B cell (primary cell): ENCODE data around the gene CRYBA4. TPM values are rescaled to one million over a fixed set of nuclear protein-coding genes. Genes with fewer than 3 reads are reported as not detected.
A peak's percentile ranks its signal among the peaks of the same experiment; 100 is the strongest.

ENCODE experiments used
- ATAC-seq: fragments of 200-7000 bp; cut with Tn5 transposase; one replicate; pipeline ENCODE4 v1.10.0; 2021; ENCODE audit warnings: low read depth, mild to moderate bottlenecking, moderate number of reproducible peaks, moderate library complexity
- CTCF ChIA-PET: fragments of 350-600 bp; sonication (Branson Sonifier 250); formaldehyde crosslinking; loops from one replicate; lab custom pipeline; 2021; ENCODE audit warnings: antibody characterized with exemption, inconsistent platforms; lab: Charles Lee
- POLR2A ChIA-PET: fragments of 350-600 bp; sonication (Branson Sonifier 250); formaldehyde crosslinking; loops from one replicate; lab custom pipeline; 2021; ENCODE audit warnings: antibody characterized with exemption; lab: Charles Lee
- DNase-seq: peaks from one replicate; pipeline ENCODE4 v3.0.0; 2013
- H2AFZ ChIP-seq: 2 replicates; pipeline ENCODE4 v1.6.1; 2012; ENCODE audit warnings: mild to moderate bottlenecking, low read depth, low read length; ENCODE audit not compliant: insufficient read depth, poor library complexity, severe bottlenecking
- H3K27ac ChIP-seq, 2 donors: 1 replicate in 1 of 2; 2 replicates in 1 of 2; pipeline ENCODE4 v1.5.1; 2012 to 2013; ENCODE audit warnings: low read length in 2 of 2, mild to moderate bottlenecking in 2 of 2, moderate library complexity in 1 of 2
- H3K27me3 ChIP-seq, 4 experiments: fragments of 200-600 bp in 1 of 4; sonication (generic) in 1 of 4; replicated peaks in 1 of 4; 1 replicate in 2 of 4; 2 replicates in 2 of 4; pipeline versions ENCODE4 v1.6.1 to v1.7.0; 2013 to 2016; ENCODE audit warnings: low read length in 3 of 4, mild to moderate bottlenecking in 2 of 4, mixed read lengths in 1 of 4, moderate library complexity in 1 of 4; ENCODE audit not compliant: insufficient read depth in 4 of 4, control insufficient read depth in 3 of 4; ENCODE audit errors: control extremely low read depth in 1 of 4
- H3K36me3 ChIP-seq, 2 experiments: replicated peaks in 1 of 2; 1 replicate in 1 of 2; 2 replicates in 1 of 2; pipeline versions ENCODE4 v1.6.1 to v1.7.1; 2013; ENCODE audit warnings: low read length in 1 of 2; ENCODE audit not compliant: insufficient read depth in 2 of 2, control insufficient read depth in 1 of 2; ENCODE audit errors: control extremely low read depth in 1 of 2, extremely low read depth in 1 of 2
- H3K4me1 ChIP-seq, 2 donors: fragments of 200-600 bp in 1 of 2; sonication (generic) in 1 of 2; 1 replicate in 1 of 2; 2 replicates in 1 of 2; pipeline versions ENCODE4 v1.5.1 to v1.6.1; 2013 to 2017; ENCODE audit warnings: low read length in 2 of 2; ENCODE audit not compliant: control insufficient read depth in 2 of 2, insufficient read depth in 2 of 2
- H3K4me2 ChIP-seq: replicated peaks from 2 replicates; pipeline ENCODE3; 2012; ENCODE audit warnings: mild to moderate bottlenecking, low read depth, low read length; ENCODE audit not compliant: poor library complexity, severe bottlenecking
- H3K4me3 ChIP-seq, 5 experiments: fragments of 200-600 bp in 1 of 5; sonication (generic) in 1 of 5; 1 replicate in 3 of 5; 2 replicates in 2 of 5; pipeline versions ENCODE4 v1.5.1 to v1.7.0; 2011 to 2016; ENCODE audit warnings: low read length in 4 of 5, mild to moderate bottlenecking in 4 of 5, low read depth in 2 of 5, control low read depth in 1 of 5, moderate library complexity in 1 of 5; ENCODE audit not compliant: insufficient read depth in 1 of 5; ENCODE audit errors: control extremely low read depth in 1 of 5, extremely low read depth in 1 of 5
- H3K79me2 ChIP-seq: fragments of 200-600 bp; sonication (generic); one replicate; pipeline ENCODE4 v1.6.0; 2016; ENCODE audit warnings: low read length; ENCODE audit not compliant: control insufficient read depth, insufficient read depth
- H3K9ac ChIP-seq: fragments of 200-600 bp; sonication (generic); 2 replicates; pipeline ENCODE4 v1.6.1; 2017; ENCODE audit warnings: mild to moderate bottlenecking, low read length, moderate library complexity
- H3K9me3 ChIP-seq, 3 donors: one replicate each; pipeline versions ENCODE4 v1.6.1 to v1.7.1; 2013; ENCODE audit warnings: low read length in 2 of 3; ENCODE audit not compliant: control insufficient read depth in 2 of 3, insufficient read depth in 1 of 3; ENCODE audit errors: control extremely low read depth in 1 of 3
- H4K20me1 ChIP-seq: 2 replicates; pipeline ENCODE4 v1.6.0; 2012; ENCODE audit warnings: mild to moderate bottlenecking, low read length; ENCODE audit not compliant: insufficient read depth, control insufficient read depth, poor library complexity, severe bottlenecking
- H3K27ac Mint-ChIP-seq: one replicate; pipeline ENCODE4 v1.8.0; 2021; ENCODE audit warnings: mixed read lengths
- H3K27me3 Mint-ChIP-seq: one replicate; pipeline ENCODE4 v1.8.0; 2021; ENCODE audit warnings: mixed read lengths
- H3K4me1 Mint-ChIP-seq: one replicate; pipeline ENCODE4 v1.8.0; 2021; ENCODE audit warnings: mixed read lengths
- H3K4me3 Mint-ChIP-seq: one replicate; pipeline ENCODE4 v1.8.0; 2021; ENCODE audit warnings: mixed read lengths
- H3K9me3 Mint-ChIP-seq: one replicate; pipeline ENCODE4 v1.8.0; 2022; ENCODE audit warnings: mixed read lengths; ENCODE audit not compliant: insufficient read depth
- CTCF ChIP-seq: fragments of 200-600 bp; IDR thresholded peaks from one replicate; pipeline ENCODE4 v1.8.0; 2022; ENCODE audit warnings: antibody characterized with exemption, mild to moderate bottlenecking
- EZH2 ChIP-seq: IDR thresholded peaks from 2 replicates; pipeline ENCODE4 v1.6.1; 2012; ENCODE audit warnings: borderline replicate concordance, low read depth, mild to moderate bottlenecking, moderate library complexity, low read length; ENCODE audit not compliant: insufficient read depth, poor library complexity, severe bottlenecking
- WGBS: methylation state at CpG from one replicate; pipeline ENCODE4 v1.1.5; 2013; ENCODE audit warnings: missing lambda C conversion rate; ENCODE audit not compliant: insufficient coverage; 5-methylcytosine and 5-hydroxymethylcytosine counted together
- intact Hi-C: fragments of 100-400 bp; cut with micrococcal nuclease; formaldehyde crosslinking; loops from one replicate; pipeline ENCODE4 v1.10.0; 2022
- polyA plus RNA-seq: library from polyadenylated mRNA; depleted of rRNA; stranded (reverse); fragments of >200 nt; gene quantifications from 2 replicates; pipeline ENCODE4 v1.2.3, GENCODE V29; 2012
- total RNA-seq, 2 donors: library from RNA; stranded (reverse); fragments of 120-200 nt in 1 of 2; gene quantifications; 1 replicate in 1 of 2; 2 replicates in 1 of 2; pipeline versions ENCODE4 v1.2.3 to v1.2.4, GENCODE V29; 2013 to 2022

Gene CRYBA4
- total and polyA plus RNA-seq, 2 donors (not counting 1 experiment from before 2014, with no cell fraction given), result not detected

DNA sequence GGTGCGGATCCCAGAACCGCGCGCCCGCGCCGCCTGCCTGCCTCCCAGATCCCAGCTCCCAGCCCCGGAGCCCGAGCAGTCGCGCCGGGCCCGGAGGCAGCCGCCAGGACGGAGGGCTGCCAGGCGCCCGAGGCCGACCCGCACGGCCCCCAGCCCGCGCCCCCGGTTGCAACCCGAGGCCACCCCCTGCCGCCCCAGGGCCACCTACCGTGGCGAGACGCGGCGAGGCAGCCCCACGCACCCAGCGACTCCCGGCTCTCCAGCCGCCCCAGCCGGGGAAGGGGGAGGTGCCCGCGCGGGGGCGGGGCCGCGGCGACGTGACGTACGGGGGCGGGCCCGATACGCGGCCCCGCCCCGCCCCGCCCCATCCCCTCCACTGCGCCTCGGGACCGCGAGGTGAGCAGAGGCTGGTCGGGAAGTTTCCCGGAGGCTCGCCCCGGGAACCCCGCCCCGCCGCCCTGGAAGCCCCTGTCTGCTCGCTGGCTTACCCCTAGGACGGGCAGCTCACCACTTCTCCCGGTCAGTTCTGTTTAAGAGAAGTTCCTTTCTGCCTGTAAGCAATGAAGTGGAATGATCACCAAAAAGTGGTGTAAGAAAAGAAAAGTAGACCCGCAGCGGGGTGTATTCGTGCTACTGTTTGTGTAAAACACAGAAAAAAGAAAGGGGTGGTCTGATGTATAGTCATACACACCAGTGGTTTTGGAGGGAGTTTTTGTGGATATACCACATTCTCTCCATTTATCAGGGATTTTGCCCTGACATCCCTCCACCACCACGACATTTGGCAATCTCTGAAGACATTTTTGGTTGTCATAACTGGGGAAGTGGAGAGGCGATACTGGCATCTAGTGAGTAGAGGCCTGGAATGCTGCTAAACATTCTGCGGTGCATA lies 31.7 kb upstream of the CRYBA4 start, which contains the start of gene TPST2:
Gene TPST2, minus strand, starts transcription at position 288 of the 892 bp plus-strand sequence. CDS start 48,502 bp downstream, outside the sequence.
- H4K20me1 ChIP-seq, result no peaks in the 10 kb centered on the region
- under 1% methylated on average over 46 of the region's 72 CpGs for WGBS
- H3K4me1 Mint-ChIP-seq, result peaks cover 49% of the 10 kb centered on the region
- H3K9me3 ChIP-seq, result peaks cover 0 to 1% (median 0%) of the 10 kb centered on the region in 3 donors
- peaks cover 34 to 41% of the 10 kb centered on the region in 2 donors for H3K4me1 ChIP-seq
- peak; percentile 93 for ATAC-seq
- peak within 1 kb of the TSS; percentile 65 to 93 (median 86) for H3K4me3 ChIP-seq
- peaks cover 41% of the 10 kb centered on the region for H3K79me2 ChIP-seq
- H3K9ac ChIP-seq, result peak within 1 kb of the TSS; percentile 84
- H2AFZ ChIP-seq, result peak within 1 kb of the TSS; percentile 76
- no peaks in the 10 kb centered on the region for H3K27me3 ChIP-seq
- peak within 1 kb of the TSS; percentile 91 for H3K27ac Mint-ChIP-seq
- no peaks in the 10 kb centered on the region for H3K9me3 Mint-ChIP-seq
- ChIA-PET POLR2A (interaction anchor here (0.6 kb wide), 1 partner anchor 111 kb away, joined by 3 read pairs; no protein-coding TSS in a partner anchor), CTCF (no interaction called here)
- peak within 1 kb of the TSS; percentile 94 for H3K4me2 ChIP-seq
- H3K4me3 Mint-ChIP-seq, result peak within 1 kb of the TSS; percentile 97
- TF ChIP-seq EZH2, result no peak
- TF ChIP-seq CTCF, result no peak
- peak; percentile 87 for DNase-seq
- intact Hi-C loops, result loop anchor here (1.0 to 5.0 kb wide), 6 partner anchors 11 to 161 kb away; partner anchors contain the start of genes ASPHD2, HPS4, SRRD and TFIP11
- peak within 1 kb of the TSS; percentile 53 to 83 for H3K27ac ChIP-seq
- H3K36me3 ChIP-seq, result no peaks in the 10 kb centered on the region
- no peaks in the 10 kb centered on the region for H3K27me3 Mint-ChIP-seq
